ENCODE measurements around the gene PHACTR3.

PHACTR3 gene

DNA sequence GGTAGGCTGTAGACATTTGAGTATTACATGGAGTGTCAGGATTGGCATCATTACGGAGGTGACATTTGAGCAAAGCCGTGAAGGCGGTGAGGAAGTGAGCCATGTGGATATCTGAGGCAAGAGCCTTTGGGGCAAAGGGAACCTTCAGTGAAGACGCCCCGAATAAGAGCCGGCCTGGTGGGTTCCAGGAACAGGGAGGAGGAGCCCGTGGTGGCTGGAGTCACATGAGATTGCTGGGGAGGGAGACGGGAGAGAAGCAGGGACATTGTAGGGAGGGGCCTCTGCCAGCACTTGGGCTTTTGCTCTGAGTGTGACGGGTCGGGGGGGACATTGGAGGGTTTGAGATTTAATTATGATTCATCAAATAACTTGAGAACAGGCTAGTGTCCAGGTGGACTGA lies 78.3 kb downstream of the PHACTR3 start:
- H3K36me3 Mint-ChIP-seq (ENCODE audit: low read depth): no peaks in the 10 kb centered on the region
- peaks cover 9% of the 10 kb centered on the region for H3K4me1 Mint-ChIP-seq
- H3K27ac Mint-ChIP-seq: no peak overlapping the region
- H3K9me3 Mint-ChIP-seq: no peaks in the 10 kb centered on the region
- H3K27me3 Mint-ChIP-seq (ENCODE audit: low read depth): peaks cover 41% of the 10 kb centered on the region
- H3K4me3 Mint-ChIP-seq: no peak overlapping the region
- TF ChIP-seq, protein P1, sequence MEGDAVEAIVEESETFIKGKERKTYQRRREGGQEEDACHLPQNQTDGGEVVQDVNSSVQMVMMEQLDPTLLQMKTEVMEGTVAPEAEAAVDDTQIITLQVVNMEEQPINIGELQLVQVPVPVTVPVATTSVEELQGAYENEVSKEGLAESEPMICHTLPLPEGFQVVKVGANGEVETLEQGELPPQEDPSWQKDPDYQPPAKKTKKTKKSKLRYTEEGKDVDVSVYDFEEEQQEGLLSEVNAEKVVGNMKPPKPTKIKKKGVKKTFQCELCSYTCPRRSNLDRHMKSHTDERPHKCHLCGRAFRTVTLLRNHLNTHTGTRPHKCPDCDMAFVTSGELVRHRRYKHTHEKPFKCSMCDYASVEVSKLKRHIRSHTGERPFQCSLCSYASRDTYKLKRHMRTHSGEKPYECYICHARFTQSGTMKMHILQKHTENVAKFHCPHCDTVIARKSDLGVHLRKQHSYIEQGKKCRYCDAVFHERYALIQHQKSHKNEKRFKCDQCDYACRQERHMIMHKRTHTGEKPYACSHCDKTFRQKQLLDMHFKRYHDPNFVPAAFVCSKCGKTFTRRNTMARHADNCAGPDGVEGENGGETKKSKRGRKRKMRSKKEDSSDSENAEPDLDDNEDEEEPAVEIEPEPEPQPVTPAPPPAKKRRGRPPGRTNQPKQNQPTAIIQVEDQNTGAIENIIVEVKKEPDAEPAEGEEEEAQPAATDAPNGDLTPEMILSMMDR (IDR thresholded peaks at IDR 0.05; ENCODE audit: unreplicated experiment in 3 of 3): no peak

DNA sequence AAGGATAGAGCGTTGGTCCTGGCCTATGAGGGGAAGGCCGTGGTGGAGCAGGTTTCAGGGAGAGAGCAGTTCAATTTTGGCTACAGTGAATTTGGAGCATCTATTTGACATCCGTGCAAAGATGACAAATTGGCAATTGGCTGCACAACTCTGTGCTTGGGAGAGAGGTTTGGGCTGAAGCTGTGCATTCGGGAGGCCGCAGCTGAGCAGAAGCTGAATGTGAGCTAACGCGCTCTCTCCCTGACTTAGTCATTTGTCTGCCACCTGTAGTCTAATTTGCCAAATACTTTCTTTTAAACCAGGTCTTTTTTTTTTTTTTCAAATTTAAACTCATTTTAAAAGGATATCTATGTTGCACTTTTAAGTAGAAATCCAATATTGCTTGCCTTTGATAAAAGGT lies 78.8 kb downstream of the PHACTR3 start:
- peaks cover 36% of the 10 kb centered on the region for H3K27me3 Mint-ChIP-seq (ENCODE audit: low read depth)
- H3K4me3 Mint-ChIP-seq: no peak overlapping the region
- H3K4me1 Mint-ChIP-seq: peaks cover 5% of the 10 kb centered on the region
- no peaks in the 10 kb centered on the region for H3K9me3 Mint-ChIP-seq
- TF ChIP-seq, protein P1 (IDR thresholded peaks at IDR 0.05; ENCODE audit: unreplicated experiment in 3 of 3): no peak
- H3K36me3 Mint-ChIP-seq (ENCODE audit: low read depth): no peaks in the 10 kb centered on the region
- H3K27ac Mint-ChIP-seq: no peak overlapping the region

DNA sequence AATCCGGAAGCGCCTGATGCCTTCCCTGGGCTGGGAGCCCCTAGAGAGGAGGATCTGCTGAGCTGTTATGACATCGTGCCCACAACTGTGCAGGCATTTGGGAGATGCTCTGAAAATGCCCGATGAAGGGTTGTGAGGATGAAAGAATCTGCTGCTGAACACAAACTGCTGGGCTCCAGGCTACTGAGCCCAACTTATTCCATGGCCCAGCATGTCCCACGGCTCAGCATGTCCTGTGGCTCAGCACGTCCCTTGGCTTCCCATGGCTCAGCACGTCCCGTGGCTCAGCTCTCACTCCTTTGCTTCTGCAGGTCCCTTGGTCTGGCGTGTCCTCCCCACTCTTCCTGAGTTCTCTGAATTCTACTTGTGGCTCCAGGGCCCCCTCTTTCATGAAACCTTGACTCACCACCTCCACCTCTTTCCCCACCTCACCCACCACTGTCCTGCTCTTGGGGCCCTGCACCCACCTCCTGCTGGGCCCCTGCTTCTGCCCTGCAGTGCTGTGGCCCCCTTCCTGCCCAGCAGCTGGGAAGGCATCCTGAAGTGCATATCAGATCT lies 80.4 kb downstream of the PHACTR3 start:
- Mint-ChIP-seq H3K27ac (no peak overlapping the region), H3K4me3 (no peak overlapping the region), H3K36me3 (ENCODE audit: low read depth) (no peaks in the 10 kb centered on the region), H3K27me3 (ENCODE audit: low read depth) (peaks cover 35% of the 10 kb centered on the region), H3K4me1 (no peaks in the 10 kb centered on the region), H3K9me3 (no peaks in the 10 kb centered on the region)
- TF ChIP-seq, protein P1 (IDR thresholded peaks at IDR 0.05; ENCODE audit: unreplicated experiment in 3 of 3): no peak

DNA sequence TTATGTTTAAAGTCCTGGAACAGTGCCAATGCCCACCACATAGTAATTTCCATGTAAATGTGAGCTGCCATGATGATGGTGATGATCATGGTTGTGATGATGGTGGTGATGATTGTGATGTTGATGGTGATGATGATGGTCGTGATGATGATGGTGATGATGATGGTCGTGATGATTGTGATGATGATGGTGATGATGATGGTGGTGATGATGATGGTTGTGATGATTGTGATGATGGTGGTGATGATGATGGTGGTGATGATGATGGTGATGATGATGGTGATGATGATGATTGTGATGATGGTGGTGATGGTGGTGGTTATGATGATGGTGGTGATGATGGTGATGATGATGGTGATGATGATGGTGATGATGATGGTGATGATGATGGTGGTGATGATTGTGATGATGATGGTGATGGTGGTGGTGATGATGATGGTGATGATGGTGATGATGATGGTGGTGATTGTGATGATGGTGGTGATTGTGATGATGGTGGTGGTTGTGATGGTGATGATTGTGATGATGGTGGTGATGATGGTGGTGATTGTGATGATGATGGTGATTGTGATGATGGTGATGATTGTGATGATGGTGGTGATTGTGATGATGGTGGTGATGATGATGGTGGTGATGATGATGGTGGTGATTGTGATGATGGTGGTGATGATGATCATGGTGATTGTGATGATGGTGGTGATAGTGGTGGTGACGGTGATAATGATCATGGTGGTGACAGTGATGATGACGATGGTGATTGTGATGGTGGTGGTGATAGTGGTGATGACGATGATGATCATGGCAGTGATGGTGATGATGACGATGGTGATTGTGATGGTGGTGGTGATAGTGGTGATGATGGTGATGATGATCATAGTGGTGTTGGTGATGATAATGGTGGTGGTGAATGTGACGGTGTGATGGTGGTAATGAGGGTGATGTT lies 82.3 kb downstream of the PHACTR3 start:
- TF ChIP-seq, protein P1 (IDR thresholded peaks at IDR 0.05; ENCODE audit: unreplicated experiment in 3 of 3): no peak
- Mint-ChIP-seq H3K27ac (no peak overlapping the region), H3K4me1 (no peaks in the 10 kb centered on the region), H3K4me3 (no peak overlapping the region), H3K9me3 (no peaks in the 10 kb centered on the region), H3K36me3 (ENCODE audit: low read depth) (no peaks in the 10 kb centered on the region), H3K27me3 (ENCODE audit: low read depth) (peaks cover 35% of the 10 kb centered on the region)

DNA sequence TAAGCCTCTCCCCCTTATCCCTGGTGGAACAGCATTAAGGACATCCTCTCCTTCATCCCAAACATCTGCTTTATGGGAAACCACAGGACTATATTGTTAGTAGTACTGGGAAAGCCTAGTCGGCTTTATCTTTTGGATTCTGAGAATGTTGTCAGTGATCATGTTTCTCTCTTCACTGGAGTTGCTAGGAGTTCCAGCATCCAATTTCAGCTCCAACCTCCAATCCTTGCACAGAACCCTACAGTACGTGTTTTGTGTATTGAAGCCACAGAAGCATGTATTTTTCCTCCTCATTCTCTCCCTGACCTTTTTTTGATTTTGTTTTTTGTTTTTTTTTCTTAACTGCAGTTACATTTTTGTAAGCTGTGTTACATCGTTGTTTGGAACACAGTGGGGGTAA lies 84.0 kb downstream of the PHACTR3 start:
- TF ChIP-seq, protein P1 (IDR thresholded peaks at IDR 0.05; ENCODE audit: unreplicated experiment in 3 of 3): no peak
- Mint-ChIP-seq H3K4me3 (no peak overlapping the region), H3K27me3 (ENCODE audit: low read depth) (peaks cover 31% of the 10 kb centered on the region), H3K27ac (no peak overlapping the region), H3K4me1 (no peaks in the 10 kb centered on the region), H3K36me3 (ENCODE audit: low read depth) (no peaks in the 10 kb centered on the region), H3K9me3 (no peaks in the 10 kb centered on the region)
